ENCODE data around the gene ASPHD2. TPM values are rescaled to one million over a fixed set of nuclear protein-coding genes. Genes with fewer than 3 reads are reported as not detected.

Gene ASPHD2
- polyA plus RNA-seq, 1 donor from 2014 or later, result 18.7 TPM

GRCh38 chr22:26435327-26436093, 6.5 kb downstream of the ASPHD2 start:
- TF ChIP-seq MXI1 (conservative IDR thresholded peaks at IDR 0.05; ENCODE audit: poor library complexity, severe bottlenecking) (no peak), CTCF (IDR thresholded peaks at IDR 0.05; ENCODE audit: poor library complexity, severe bottlenecking) (no peak), RAD21 (conservative IDR thresholded peaks at IDR 0.05) (no peak), EZH2 (IDR thresholded peaks at IDR 0.05; ENCODE audit: borderline replicate concordance, insufficient read depth, low read length, poor library complexity, severe bottlenecking) (no peak), TAF1 (IDR thresholded peaks at IDR 0.05; ENCODE audit: low read depth) (no peak), REST (IDR thresholded peaks at IDR 0.05; ENCODE audit: borderline replicate concordance) (no peak), SMC3 (conservative IDR thresholded peaks at IDR 0.05; ENCODE audit: poor library complexity) (no peak), EP300 (conservative IDR thresholded peaks at IDR 0.05; ENCODE audit: poor library complexity, severe bottlenecking) (no peak), POLR2AphosphoS5 (IDR thresholded peaks at IDR 0.05) (no peak)
- no peaks in the 10 kb centered on the region for H3K27me3 ChIP-seq (ENCODE audit: insufficient read depth, low read depth, low read length)
- H3K36me3 ChIP-seq (ENCODE audit: insufficient read depth, low read length), result no peaks in the 10 kb centered on the region
- peaks cover 4% of the 10 kb centered on the region for H3K79me2 ChIP-seq (replicated peaks; ENCODE audit: insufficient read depth, low read length)
- H3K9ac ChIP-seq (ENCODE audit: low read length), result no peak overlapping the region
- H3F3A ChIP-seq (ENCODE audit: insufficient read depth, low read length, poor library complexity, severe bottlenecking), result no peaks in the 10 kb centered on the region
- H2AFZ ChIP-seq (ENCODE audit: low read depth, low read length), result no peak overlapping the region
- H3K4me2 ChIP-seq (ENCODE audit: low read length), result no peak overlapping the region
- H3K9me2 ChIP-seq (ENCODE audit: insufficient read depth, low read length), result no peaks in the 10 kb centered on the region
- peak overlapping the region; percentile 42 for H3K4me3 ChIP-seq (ENCODE audit: low read length)
- no peaks in the 10 kb centered on the region for H4K20me1 ChIP-seq (ENCODE audit: insufficient read depth)
- H3K9me3 ChIP-seq (ENCODE audit: low read length), result no peaks in the 10 kb centered on the region
- no peak overlapping the region for H3K27ac ChIP-seq (ENCODE audit: low read length)

- TF ChIP-seq SMC3 (conservative IDR thresholded peaks at IDR 0.05; ENCODE audit: poor library complexity), result no peak
- no peak for TF ChIP-seq TAF1 (IDR thresholded peaks at IDR 0.05; ENCODE audit: low read depth)
- TF ChIP-seq POLR2AphosphoS5 (IDR thresholded peaks at IDR 0.05), result no peak
- TF ChIP-seq REST (IDR thresholded peaks at IDR 0.05; ENCODE audit: borderline replicate concordance), result no peak
- no peak for TF ChIP-seq EZH2 (IDR thresholded peaks at IDR 0.05; ENCODE audit: borderline replicate concordance, insufficient read depth, low read length, poor library complexity, severe bottlenecking)
- no peak for TF ChIP-seq RAD21 (conservative IDR thresholded peaks at IDR 0.05)
- no peak for TF ChIP-seq EP300 (conservative IDR thresholded peaks at IDR 0.05; ENCODE audit: poor library complexity, severe bottlenecking)
- TF ChIP-seq CTCF (IDR thresholded peaks at IDR 0.05; ENCODE audit: poor library complexity, severe bottlenecking), result no peak
- TF ChIP-seq MXI1 (conservative IDR thresholded peaks at IDR 0.05; ENCODE audit: poor library complexity, severe bottlenecking), result no peak
- no peak overlapping the region for H3K27ac ChIP-seq (ENCODE audit: low read length)
- no peak overlapping the region for H2AFZ ChIP-seq (ENCODE audit: low read depth, low read length)
- H3K36me3 ChIP-seq (ENCODE audit: insufficient read depth, low read length), result no peaks in the 10 kb centered on the region
- H4K20me1 ChIP-seq (ENCODE audit: insufficient read depth), result no peaks in the 10 kb centered on the region
- H3K27me3 ChIP-seq (ENCODE audit: insufficient read depth, low read depth, low read length), result no peaks in the 10 kb centered on the region
- no peak overlapping the region for H3K4me2 ChIP-seq (ENCODE audit: low read length)
- peak overlapping the region; percentile 42 for H3K4me3 ChIP-seq (ENCODE audit: low read length)
- H3K9me2 ChIP-seq (ENCODE audit: insufficient read depth, low read length), result no peaks in the 10 kb centered on the region
- no peaks in the 10 kb centered on the region for H3F3A ChIP-seq (ENCODE audit: insufficient read depth, low read length, poor library complexity, severe bottlenecking)
- no peaks in the 10 kb centered on the region for H3K9me3 ChIP-seq (ENCODE audit: low read length)
- peaks cover 4% of the 10 kb centered on the region for H3K79me2 ChIP-seq (replicated peaks; ENCODE audit: insufficient read depth, low read length)
- H3K9ac ChIP-seq (ENCODE audit: low read length), result no peak overlapping the region
Observed at GRCh38 chr22:26436903-26437515, 7.9 kb downstream of the ASPHD2 start.

Data from neural cell (in vitro differentiated cells).